ENCODE results near the gene ARRB2. TPM values are rescaled to one million over a fixed set of nuclear protein-coding genes. Genes with fewer than 3 reads are reported as not detected.

Gene ARRB2
- total and polyA plus RNA-seq, 2 of the 13 experiments (the other 11 are each of a cell fraction or from before 2014, with no cell fraction given), result 21.5 to 49.2 TPM

GRCh38 chr17:4751932-4752331 lies 41.5 kb downstream of the ARRB2 start (continued):
- TF ChIP-seq ZBTB33 (CRISPR knock-in tag; IDR thresholded peaks at IDR 0.05) (peak; percentile 88), SOX6 (IDR thresholded peaks at IDR 0.05) (no peak), SOX6 (CRISPR knock-in tag; IDR thresholded peaks at IDR 0.05) (peak; percentile 50; the same call in 1 of the 2 replicates), MBNL3 (CRISPR knock-in tag; conservative IDR thresholded peaks at IDR 0.05) (no peak), ESRRA (CRISPR knock-in tag; IDR thresholded peaks at IDR 0.05; ENCODE audit: low read depth) (no peak), GATAD2A (CRISPR knock-in tag; IDR thresholded peaks at IDR 0.05) (peak; percentile 70), ZBTB44 (CRISPR knock-in tag; IDR thresholded peaks at IDR 0.05) (no peak), ZNF281 (CRISPR knock-in tag; IDR thresholded peaks at IDR 0.05; ENCODE audit: borderline replicate concordance) (no peak), XBP1 (CRISPR knock-in tag; IDR thresholded peaks at IDR 0.05) (no peak), ZNF253 (CRISPR knock-in tag; IDR thresholded peaks at IDR 0.05; ENCODE audit: borderline replicate concordance) (no peak), ZFP36L2 (CRISPR knock-in tag; IDR thresholded peaks at IDR 0.05) (no peak), ZNF580 (CRISPR knock-in tag; IDR thresholded peaks at IDR 0.05; ENCODE audit: borderline replicate concordance, low read depth) (0 out of 2 replicates have a peak, but pooled peaks have one; percentile 26), ZNF770 (CRISPR knock-in tag; IDR thresholded peaks at IDR 0.05) (no peak), YEATS4 (CRISPR knock-in tag; IDR thresholded peaks at IDR 0.05; ENCODE audit: borderline replicate concordance) (no peak), ZNF788 (CRISPR knock-in tag; IDR thresholded peaks at IDR 0.05; ENCODE audit: borderline replicate concordance) (no peak), DZIP1 (CRISPR knock-in tag; IDR thresholded peaks at IDR 0.05) (no peak)

All from HepG2 (cell line).